K562 (cell line): Measurements from ENCODE around the gene TRIP6. TPM values are rescaled to one million over a fixed set of nuclear protein-coding genes. Genes with fewer than 3 reads are reported as not detected.

ENCODE experiments used
- CBFA2T3 ChIP-seq: fragments of 450-650 bp; IDR thresholded peaks from 2 replicates; pipeline ENCODE4 v1.6.1; 2017
- CBFB ChIP-seq: sonication (generic); formaldehyde crosslinking; IDR thresholded peaks from 2 replicates; pipeline ENCODE4 v1.4.0; 2020; ENCODE audit warnings: mild to moderate bottlenecking, missing genetic modification reagents
- CHCHD3 ChIP-seq: fragments of 250-450 bp; sonication (Bioruptor Pico); IDR thresholded peaks from 2 replicates; pipeline ENCODE4 v2.1.2; 2022; ENCODE audit warnings: mild to moderate bottlenecking
- E2F5 ChIP-seq: sonication (generic); formaldehyde crosslinking; IDR thresholded peaks from 2 replicates; pipeline ENCODE4 v1.8.0; 2022; ENCODE audit warnings: mild to moderate bottlenecking, missing genetic modification reagents
- EP300 ChIP-seq: IDR thresholded peaks from 2 replicates; pipeline ENCODE4 v1.6.1; 2012; ENCODE audit warnings: low read length, improper control_type of control experiment
- ESRRB ChIP-seq: fragments of 250-450 bp; sonication (Bioruptor Pico); IDR thresholded peaks from 2 replicates; pipeline ENCODE4 v1.5.0; 2020; ENCODE audit warnings: mild to moderate bottlenecking, moderate library complexity, borderline replicate concordance
- GABPB1 ChIP-seq: sonication (generic); formaldehyde crosslinking; IDR thresholded peaks from 2 replicates; pipeline ENCODE4 v1.8.0; 2022; ENCODE audit warnings: mild to moderate bottlenecking, missing genetic modification reagents
- GATAD2B ChIP-seq: fragments of 450-650 bp; IDR thresholded peaks from 2 replicates; pipeline ENCODE4 v1.6.1; 2017; ENCODE audit warnings: mild to moderate bottlenecking, borderline replicate concordance
- HCFC1 ChIP-seq: IDR thresholded peaks from 2 replicates; pipeline ENCODE4 v1.6.1; 2012; ENCODE audit warnings: low read depth, low read length, improper control_type of control experiment
- MAFF ChIP-seq: IDR thresholded peaks from 2 replicates; pipeline ENCODE4 v1.6.1; 2012; ENCODE audit warnings: low read length, improper control_type of control experiment
- SRSF7 ChIP-seq: fragments of 200-400 bp; formaldehyde crosslinking; optimal IDR thresholded peaks from 2 replicates; pipeline ENCODE3; 2017; ENCODE audit warnings: mild to moderate bottlenecking, low read depth, low read length
- SUPT5H ChIP-seq: fragments of 450-650 bp; IDR thresholded peaks from 2 replicates; pipeline ENCODE4 v1.6.1; 2016
- USF2 ChIP-seq: sonication (generic); formaldehyde crosslinking; IDR thresholded peaks from 2 replicates; pipeline ENCODE4 v1.5.0; 2020; ENCODE audit warnings: missing genetic modification reagents
- ZHX1 ChIP-seq: fragments of 150-350 bp; conservative IDR thresholded peaks from 2 replicates; pipeline ENCODE4 v1.6.1; 2014; ENCODE audit warnings: low read length
- ZNF174 ChIP-seq: fragments of 250-450 bp; sonication (Bioruptor Pico); IDR thresholded peaks from 2 replicates; pipeline ENCODE4 v1.4.0; 2020; ENCODE audit warnings: mild to moderate bottlenecking
- ZNF280B ChIP-seq: fragments of 250-450 bp; sonication (Bioruptor Pico); IDR thresholded peaks from 2 replicates; pipeline ENCODE4 v1.5.1; 2021; ENCODE audit warnings: mild to moderate bottlenecking
- ZNF316 ChIP-seq: fragments of 450-650 bp; IDR thresholded peaks from 2 replicates; pipeline ENCODE4 v1.6.1; 2016
- ZNF511 ChIP-seq: sonication (generic); formaldehyde crosslinking; IDR thresholded peaks from 2 replicates; pipeline ENCODE4 v1.8.0; 2022; ENCODE audit warnings: mild to moderate bottlenecking, missing genetic modification reagents
- ZNF707 ChIP-seq: fragments of 250-450 bp; sonication (Bioruptor Pico); conservative IDR thresholded peaks from 2 replicates; pipeline ENCODE4 v1.8.0; 2022; ENCODE audit warnings: inconsistent platforms, mild to moderate bottlenecking, moderate library complexity
- ZNF77 ChIP-seq: fragments of 250-450 bp; sonication (Bioruptor Pico); IDR thresholded peaks from 2 replicates; pipeline ENCODE4 v1.5.0; 2020
- polyA plus RNA-seq, 8 experiments: library from polyadenylated mRNA; depleted of rRNA in 4 of 8; stranded (reverse) in 5 of 8; unstranded in 3 of 8; fragments of >200 nt; fragmentation: Nextera tagmentation in 2 of 8; fragmentation: Illumina TruSeq in 1 of 8; extraction: Ambion mirVana in 2 of 8; extraction: Trizol in 1 of 8; gene quantifications; 2 replicates each; pipeline versions ENCODE4 v1.2.1 to v1.2.3, GENCODE V29; 2011 to 2014; ENCODE audit warnings: inconsistent platforms in 1 of 8, missing spikeins in 1 of 8
- total RNA-seq, 7 experiments: library from RNA; depleted of rRNA in 6 of 7; stranded (reverse); fragments of >200 nt in 6 of 7; fragmentation: Illumina TruSeq in 2 of 7; extraction: Trizol in 2 of 7; gene quantifications; 2 replicates each; pipeline versions ENCODE4 v1.2.1 to v1.2.3, GENCODE V29; 2011 to 2021; ENCODE audit warnings: low replicate concordance in 1 of 7
- TF ChIP-seq, protein P1 (sequence below): fragments of 450-650 bp; IDR thresholded peaks from 2 replicates; pipeline ENCODE4 v1.7.1; 2018; ENCODE audit warnings: mild to moderate bottlenecking, low read depth; ENCODE audit not compliant: partially characterized antibody

The TRIP6 gene
- total and polyA plus RNA-seq, 9 of the 15 experiments (the other 6 are each of a cell fraction or from before 2014, with no cell fraction given): 5.9 to 141 (median 54.0) TPM

GRCh38 chr7:100897772-100898454, 30.7 kb downstream of the TRIP6 start (continued):
- TF ChIP-seq, protein P1, sequence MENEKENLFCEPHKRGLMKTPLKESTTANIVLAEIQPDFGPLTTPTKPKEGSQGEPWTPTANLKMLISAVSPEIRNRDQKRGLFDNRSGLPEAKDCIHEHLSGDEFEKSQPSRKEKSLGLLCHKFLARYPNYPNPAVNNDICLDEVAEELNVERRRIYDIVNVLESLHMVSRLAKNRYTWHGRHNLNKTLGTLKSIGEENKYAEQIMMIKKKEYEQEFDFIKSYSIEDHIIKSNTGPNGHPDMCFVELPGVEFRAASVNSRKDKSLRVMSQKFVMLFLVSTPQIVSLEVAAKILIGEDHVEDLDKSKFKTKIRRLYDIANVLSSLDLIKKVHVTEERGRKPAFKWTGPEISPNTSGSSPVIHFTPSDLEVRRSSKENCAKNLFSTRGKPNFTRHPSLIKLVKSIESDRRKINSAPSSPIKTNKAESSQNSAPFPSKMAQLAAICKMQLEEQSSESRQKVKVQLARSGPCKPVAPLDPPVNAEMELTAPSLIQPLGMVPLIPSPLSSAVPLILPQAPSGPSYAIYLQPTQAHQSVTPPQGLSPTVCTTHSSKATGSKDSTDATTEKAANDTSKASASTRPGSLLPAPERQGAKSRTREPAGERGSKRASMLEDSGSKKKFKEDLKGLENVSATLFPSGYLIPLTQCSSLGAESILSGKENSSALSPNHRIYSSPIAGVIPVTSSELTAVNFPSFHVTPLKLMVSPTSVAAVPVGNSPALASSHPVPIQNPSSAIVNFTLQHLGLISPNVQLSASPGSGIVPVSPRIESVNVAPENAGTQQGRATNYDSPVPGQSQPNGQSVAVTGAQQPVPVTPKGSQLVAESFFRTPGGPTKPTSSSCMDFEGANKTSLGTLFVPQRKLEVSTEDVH: no peak
- TF ChIP-seq ZNF316: no peak
- no peak for TF ChIP-seq E2F5
- TF ChIP-seq EP300: peak; percentile 73
- no peak for TF ChIP-seq HCFC1
- TF ChIP-seq GATAD2B: no peak
- no peak for TF ChIP-seq ESRRB (CRISPR knock-in tag)
- TF ChIP-seq USF2 (CRISPR knock-in tag): no peak
- no peak for TF ChIP-seq SUPT5H
- TF ChIP-seq CBFA2T3: peak; percentile 90
- no peak for TF ChIP-seq CHCHD3 (CRISPR knock-in tag)
- no peak for TF ChIP-seq GABPB1 (CRISPR knock-in tag)
- no peak for TF ChIP-seq ZNF174 (CRISPR knock-in tag)
- no peak for TF ChIP-seq ZNF707 (CRISPR knock-in tag)
- TF ChIP-seq CBFB (CRISPR knock-in tag): no peak
- TF ChIP-seq ZHX1: no peak
- no peak for TF ChIP-seq MAFF
- TF ChIP-seq SRSF7: no peak
- no peak for TF ChIP-seq ZNF511
- TF ChIP-seq ZNF280B (CRISPR knock-in tag): no peak
- no peak for TF ChIP-seq ZNF77 (CRISPR knock-in tag)
